GM19395 (cell line): Measurements from ENCODE around the gene GSK3B.

Source experiments
- ATAC-seq: cut with Tn5 transposase; IDR thresholded peaks from one replicate; pipeline ENCODE4 v1.9.1; 2021; ENCODE audit warnings: mild to moderate bottlenecking, moderate library complexity; ENCODE audit not compliant: unreplicated experiment

Gene GSK3B

GRCh38 chr3:120093911-120094775 lies at the start of gene GSK3B:
Gene GSK3B (minus strand): TSS chr3:120094447. CDS start chr3:120093434, 1,013 bp downstream.
- ATAC-seq = peak; percentile 28

- ATAC-seq = no peak
These were observed 49.4 kb upstream of the GSK3B start for GRCh38 chr3:120143676-120144075.

GRCh38 chr3:120142236-120142635 lies 48.0 kb upstream of the GSK3B start:
- no peak for ATAC-seq

GRCh38 chr3:120140098-120140742 lies 46.0 kb upstream of the GSK3B start:
- ATAC-seq = no peak

GRCh38 chr3:120139140-120139539 lies 44.9 kb upstream of the GSK3B start:
- ATAC-seq = no peak

- ATAC-seq = no peak
These were observed 43.3 kb upstream of the GSK3B start for GRCh38 chr3:120137548-120137947.

GRCh38 chr3:120130656-120131055 lies 36.4 kb upstream of the GSK3B start:
- no peak for ATAC-seq

- no peak for ATAC-seq
These were observed 35.7 kb upstream of the GSK3B start for GRCh38 chr3:120129718-120130513.

- no peak for ATAC-seq
These were observed 34.8 kb upstream of the GSK3B start for GRCh38 chr3:120129051-120129450.

- ATAC-seq = no peak
These were observed 31.7 kb upstream of the GSK3B start for GRCh38 chr3:120125992-120126391.

GRCh38 chr3:120119846-120120510 lies 25.7 kb upstream of the GSK3B start:
- ATAC-seq = no peak

- ATAC-seq = no peak
These were observed 20.7 kb upstream of the GSK3B start for GRCh38 chr3:120114981-120115380.

- ATAC-seq = no peak
These were observed 20.1 kb upstream of the GSK3B start for GRCh38 chr3:120114376-120114775.

GRCh38 chr3:120113128-120114116 lies 19.2 kb upstream of the GSK3B start:
- ATAC-seq = no peak

- no peak for ATAC-seq
These were observed 17.7 kb upstream of the GSK3B start for GRCh38 chr3:120111898-120112297.

- no peak for ATAC-seq
These were observed 9.0 kb upstream of the GSK3B start for GRCh38 chr3:120103276-120103675.

GRCh38 chr3:120102674-120103073 lies 8.4 kb upstream of the GSK3B start:
- no peak for ATAC-seq

- no peak for ATAC-seq
These were observed 8.0 kb upstream of the GSK3B start for GRCh38 chr3:120102232-120102631.

- ATAC-seq = no peak
These were observed 7.4 kb upstream of the GSK3B start for GRCh38 chr3:120101624-120102023.

GRCh38 chr3:120100711-120101110 lies 6.5 kb upstream of the GSK3B start:
- ATAC-seq = no peak
